HG03457 (cell line): ENCODE data around the gene TRMU.

Experiments
- ATAC-seq: cut with Tn5 transposase; IDR thresholded peaks from one replicate; pipeline ENCODE4 v1.9.1; 2021; ENCODE audit warnings: moderate number of reproducible peaks; ENCODE audit not compliant: unreplicated experiment

Gene TRMU

GRCh38 chr22:46406349-46406748, 70.8 kb downstream of the TRMU start:
- ATAC-seq: no peak

- no peak for ATAC-seq
Measured at GRCh38 chr22:46406791-46407190, 71.3 kb downstream of the TRMU start.
